MM.1S (cell line): ENCODE measurements around the gene BMP2K.

Experiments
- EZH2 ChIP-seq: fragments of 300-600 bp; sonication (generic); optimal IDR thresholded peaks from 2 replicates; pipeline ENCODE3; 2017; ENCODE audit warnings: low read depth, mild to moderate bottlenecking, antibody characterized with exemption, low read length, mixed read lengths
- TF ChIP-seq, protein P1 (sequence below): fragments of 300-600 bp; sonication (generic); IDR thresholded peaks from 2 replicates; pipeline ENCODE4 v1.5.1; 2016; ENCODE audit warnings: antibody characterized with exemption, low read length, mixed read lengths

DNA sequence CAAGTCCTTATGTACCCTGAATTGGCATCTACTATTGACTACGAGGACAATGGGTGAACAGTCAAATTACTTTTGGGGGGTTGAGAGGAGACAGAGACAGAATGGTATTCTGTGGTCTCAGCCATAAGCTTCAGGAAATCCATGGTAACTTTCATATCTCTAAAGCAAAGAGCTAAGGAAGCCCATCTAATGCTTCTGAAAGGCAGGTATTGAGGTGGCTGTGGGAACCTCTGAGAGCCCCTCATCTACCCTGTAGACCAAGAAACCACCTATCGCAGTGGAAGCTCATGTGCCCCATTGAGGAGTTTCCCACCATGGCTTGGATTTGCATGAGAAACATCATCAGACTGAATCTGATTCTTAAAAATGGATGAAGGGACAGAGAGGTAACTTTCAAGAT, 23.1 kb upstream of the BMP2K start:
- TF ChIP-seq, protein P1, sequence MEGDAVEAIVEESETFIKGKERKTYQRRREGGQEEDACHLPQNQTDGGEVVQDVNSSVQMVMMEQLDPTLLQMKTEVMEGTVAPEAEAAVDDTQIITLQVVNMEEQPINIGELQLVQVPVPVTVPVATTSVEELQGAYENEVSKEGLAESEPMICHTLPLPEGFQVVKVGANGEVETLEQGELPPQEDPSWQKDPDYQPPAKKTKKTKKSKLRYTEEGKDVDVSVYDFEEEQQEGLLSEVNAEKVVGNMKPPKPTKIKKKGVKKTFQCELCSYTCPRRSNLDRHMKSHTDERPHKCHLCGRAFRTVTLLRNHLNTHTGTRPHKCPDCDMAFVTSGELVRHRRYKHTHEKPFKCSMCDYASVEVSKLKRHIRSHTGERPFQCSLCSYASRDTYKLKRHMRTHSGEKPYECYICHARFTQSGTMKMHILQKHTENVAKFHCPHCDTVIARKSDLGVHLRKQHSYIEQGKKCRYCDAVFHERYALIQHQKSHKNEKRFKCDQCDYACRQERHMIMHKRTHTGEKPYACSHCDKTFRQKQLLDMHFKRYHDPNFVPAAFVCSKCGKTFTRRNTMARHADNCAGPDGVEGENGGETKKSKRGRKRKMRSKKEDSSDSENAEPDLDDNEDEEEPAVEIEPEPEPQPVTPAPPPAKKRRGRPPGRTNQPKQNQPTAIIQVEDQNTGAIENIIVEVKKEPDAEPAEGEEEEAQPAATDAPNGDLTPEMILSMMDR: no peak
- TF ChIP-seq EZH2: no peak
